ACC112 (cell line): Measurements from ENCODE around the gene TBC1D5.
"Not testable (repeated sequence)": the region's sequence is repeated elsewhere in the genome, so short reads cannot be mapped to it uniquely, and the experiment has no call there.

Source experiments
- H2AFZ ChIP-seq: fragments of 200-600 bp; sonication (generic); one replicate; pipeline ENCODE4 v1.6.0; 2017; ENCODE audit warnings: antibody characterized with exemption, low read length; ENCODE audit not compliant: unreplicated experiment
- H3K27ac ChIP-seq: fragments of 200-600 bp; sonication (generic); 2 replicates; pipeline ENCODE4 v1.5.1; 2014; ENCODE audit warnings: low read depth, mild to moderate bottlenecking, antibody characterized with exemption, low read length, moderate library complexity
- H3K27me3 ChIP-seq: fragments of 200-600 bp; sonication (generic); 2 replicates; pipeline ENCODE4 v1.6.1; 2014; ENCODE audit warnings: mild to moderate bottlenecking, antibody characterized with exemption, low read length, moderate library complexity, mixed read lengths; ENCODE audit not compliant: insufficient read depth
- H3K36me3 ChIP-seq: fragments of 200-600 bp; sonication (generic); 2 replicates; pipeline ENCODE4 v1.6.1; 2016; ENCODE audit warnings: mild to moderate bottlenecking, antibody characterized with exemption, low read length, moderate library complexity, mixed read lengths; ENCODE audit not compliant: insufficient read depth
- H3K4me1 ChIP-seq: fragments of 200-600 bp; sonication (generic); one replicate; pipeline ENCODE4 v1.6.1; 2016; ENCODE audit warnings: low read length, mixed read lengths; ENCODE audit not compliant: insufficient read depth, unreplicated experiment, control insufficient read depth
- H3K4me3 ChIP-seq: fragments of 200-600 bp; sonication (generic); 2 replicates; pipeline ENCODE4 v1.5.1; 2014; ENCODE audit warnings: mild to moderate bottlenecking, low read depth, low read length
- H3K79me2 ChIP-seq: fragments of 200-600 bp; sonication (generic); one replicate; pipeline ENCODE4 v1.6.0; 2016; ENCODE audit warnings: low read length; ENCODE audit not compliant: control insufficient read depth, unreplicated experiment, insufficient read depth

Gene TBC1D5

GRCh38 chr3:17632401-17633100, 109.9 kb downstream of the TBC1D5 start:
- peaks cover 7% of the 10 kb centered on the region for H3K79me2 ChIP-seq
- no peak overlapping the region for H2AFZ ChIP-seq
- H3K27me3 ChIP-seq = no peaks in the 10 kb centered on the region
- peaks cover 30% of the 10 kb centered on the region for H3K4me1 ChIP-seq
- no peak overlapping the region; the same call in 1 of the 2 replicates for H3K27ac ChIP-seq
- H3K4me3 ChIP-seq = no peak overlapping the region
- H3K36me3 ChIP-seq = no peaks in the 10 kb centered on the region

- Histone ChIP-seq H2AFZ (no peak overlapping the region), H3K27me3 (no peaks in the 10 kb centered on the region), H3K27ac (no peak overlapping the region), H3K4me1 (peaks cover 32% of the 10 kb centered on the region), H3K79me2 (peaks cover 12% of the 10 kb centered on the region), H3K36me3 (no peaks in the 10 kb centered on the region), H3K4me3 (no peak overlapping the region)
Observed at GRCh38 chr3:17631609-17632008, 110.8 kb downstream of the TBC1D5 start.

- Histone ChIP-seq H2AFZ (peak overlapping the region; percentile 40), H3K79me2 (peaks cover 18% of the 10 kb centered on the region), H3K27ac (no peak overlapping the region), H3K4me3 (no peak overlapping the region), H3K4me1 (peaks cover 24% of the 10 kb centered on the region), H3K36me3 (no peaks in the 10 kb centered on the region), H3K27me3 (no peaks in the 10 kb centered on the region)
Observed at GRCh38 chr3:17629400-17629799, 113.0 kb downstream of the TBC1D5 start.

- H3K27ac ChIP-seq = no peak overlapping the region
- H3K4me3 ChIP-seq = peak overlapping the region; percentile 17; the same call in 1 of the 2 replicates
- H2AFZ ChIP-seq = peak overlapping the region; percentile 11
- peaks cover 19% of the 10 kb centered on the region for H3K4me1 ChIP-seq
- H3K79me2 ChIP-seq = peaks cover 10% of the 10 kb centered on the region
- H3K36me3 ChIP-seq = no peaks in the 10 kb centered on the region
- H3K27me3 ChIP-seq = no peaks in the 10 kb centered on the region
Observed at GRCh38 chr3:17626395-17626794, 116.0 kb downstream of the TBC1D5 start.

- peaks cover 19% of the 10 kb centered on the region for H3K4me1 ChIP-seq
- no peaks in the 10 kb centered on the region for H3K36me3 ChIP-seq
Observed at GRCh38 chr3:17625133-17625532, 117.3 kb downstream of the TBC1D5 start.

GRCh38 chr3:17623464-17623863, 119.0 kb downstream of the TBC1D5 start:
- peaks cover 10% of the 10 kb centered on the region for H3K79me2 ChIP-seq
- H3K27ac ChIP-seq = no peak overlapping the region
- H2AFZ ChIP-seq = no peak overlapping the region
- no peak overlapping the region for H3K4me3 ChIP-seq
- no peaks in the 10 kb centered on the region for H3K27me3 ChIP-seq
- peaks cover 7% of the 10 kb centered on the region; the same call in 1 of the 2 replicates for H3K36me3 ChIP-seq
- H3K4me1 ChIP-seq = peaks cover 11% of the 10 kb centered on the region

More at GRCh38 chr3:17625133-17625532, 117.3 kb downstream of the TBC1D5 start:
- no peak overlapping the region for H3K4me3 ChIP-seq
- H3K27me3 ChIP-seq = no peaks in the 10 kb centered on the region
- H3K79me2 ChIP-seq = peaks cover 10% of the 10 kb centered on the region
- no peak overlapping the region for H2AFZ ChIP-seq
- H3K27ac ChIP-seq = no peak overlapping the region

- H3K27me3 ChIP-seq = no peaks in the 10 kb centered on the region
- H3K79me2 ChIP-seq = no peaks in the 10 kb centered on the region
- H3K27ac ChIP-seq = no peak overlapping the region
- H3K4me3 ChIP-seq = no peak overlapping the region
- H3K4me1 ChIP-seq = no peaks in the 10 kb centered on the region
- H2AFZ ChIP-seq = no peak overlapping the region
- H3K36me3 ChIP-seq = peaks cover 9% of the 10 kb centered on the region; the same call in 1 of the 2 replicates
Observed at GRCh38 chr3:17619968-17620367, 122.5 kb downstream of the TBC1D5 start.

- not testable (repeated sequence) for H3K27me3 ChIP-seq, H3K4me1 ChIP-seq, H2AFZ ChIP-seq, H3K4me3 ChIP-seq, H3K36me3 ChIP-seq, H3K27ac ChIP-seq, H3K79me2 ChIP-seq
Observed at GRCh38 chr3:17613017-17613416, 129.4 kb downstream of the TBC1D5 start.

- no peaks in the 10 kb centered on the region for H3K27me3 ChIP-seq
- H2AFZ ChIP-seq = no peak overlapping the region
- H3K4me1 ChIP-seq = peaks cover 11% of the 10 kb centered on the region
- H3K4me3 ChIP-seq = no peak overlapping the region
- H3K79me2 ChIP-seq = no peaks in the 10 kb centered on the region
- H3K36me3 ChIP-seq = no peaks in the 10 kb centered on the region
- H3K27ac ChIP-seq = no peak overlapping the region
Observed at GRCh38 chr3:17607905-17608304, 134.5 kb downstream of the TBC1D5 start.

GRCh38 chr3:17605934-17606333, 136.5 kb downstream of the TBC1D5 start:
- no peaks in the 10 kb centered on the region for H3K36me3 ChIP-seq
- no peak overlapping the region for H3K27ac ChIP-seq
- no peak overlapping the region for H2AFZ ChIP-seq
- H3K79me2 ChIP-seq = no peaks in the 10 kb centered on the region
- H3K4me1 ChIP-seq = peaks cover 11% of the 10 kb centered on the region
- no peak overlapping the region for H3K4me3 ChIP-seq
- H3K27me3 ChIP-seq = no peaks in the 10 kb centered on the region

- H3K4me3 ChIP-seq = no peak overlapping the region
- H3K79me2 ChIP-seq = no peaks in the 10 kb centered on the region
- peaks cover 11% of the 10 kb centered on the region for H3K4me1 ChIP-seq
- no peak overlapping the region for H3K27ac ChIP-seq
- H3K36me3 ChIP-seq = peaks cover 2% of the 10 kb centered on the region; the same call in 1 of the 2 replicates
- H2AFZ ChIP-seq = no peak overlapping the region
- no peaks in the 10 kb centered on the region for H3K27me3 ChIP-seq
Observed at GRCh38 chr3:17605032-17605431, 137.4 kb downstream of the TBC1D5 start.
